HCT116 (cell line): ENCODE measurements around the gene SLC35F2. TPM values are rescaled to one million over a fixed set of nuclear protein-coding genes. Genes with fewer than 3 reads are reported as not detected.

Experiments
- ATAC-seq: fragments of 200-7000 bp; cut with Tn5 transposase; 2 replicates; pipeline ENCODE4 v1.9.1; 2020; ENCODE audit warnings: mild to moderate bottlenecking, moderate library complexity
- BruUV-seq: library from RNA; stranded (reverse); fragments of 400-500 nt; replicated peaks from 2 replicates; lab custom pipeline; 2021; lab: Mats Ljungman, UMichigan
- CTCF ChIA-PET: fragments of 300-600 bp; sonication (Branson Sonifier 250); formaldehyde crosslinking; loops from one replicate; lab custom pipeline; 2021; ENCODE audit warnings: antibody characterized with exemption; lab: Charles Lee
- POLR2A ChIA-PET: fragments of 300-600, 350-600 bp; sonication (Branson Sonifier 250); formaldehyde crosslinking; loops from one replicate; lab custom pipeline; 2021; ENCODE audit warnings: antibody characterized with exemption; lab: Charles Lee
- RAD21 ChIA-PET, 2 experiments: fragments of 300-600 bp; sonication (Branson Sonifier 250); formaldehyde crosslinking; loops; one replicate each; lab custom pipeline; 2023; ENCODE audit warnings: low total read pairs in 2 of 2; ENCODE audit not compliant: uncharacterized antibody in 2 of 2, unreplicated experiment in 2 of 2, low non-redundant PET in 1 of 2; lab: Charles Lee
- DNase-seq: peaks from one replicate; pipeline ENCODE4 v3.0.0-alpha.2; 2010; ENCODE audit warnings: low read depth, low spot score
- H2AFZ ChIP-seq: fragments of 200-600 bp; shearing (Covaris generic), sonication (generic); 2 replicates; pipeline ENCODE4 v1.6.1; 2017; ENCODE audit warnings: low read depth, mixed run types, mixed read lengths, antibody characterized with exemption, low read length; ENCODE audit not compliant: poor library complexity, severe bottlenecking
- H3K27ac ChIP-seq: 2 replicates; pipeline ENCODE4 v1.5.1; 2012; ENCODE audit warnings: low read depth, low read length
- H3K27me3 ChIP-seq: fragments of 200-600 bp; sonication (generic); 2 replicates; pipeline ENCODE4 v1.6.1; 2016; ENCODE audit warnings: mixed run types, low read length, mixed read lengths; ENCODE audit not compliant: insufficient read depth
- H3K36me3 ChIP-seq, 2 experiments: fragments of 200-500 bp in 1 of 2; fragments of 200-600 bp in 1 of 2; sonication (Bioruptor generic) in 1 of 2; sonication (generic) in 1 of 2; 2 replicates each; pipeline versions ENCODE4 v1.5.1 to v1.6.1; 2014 to 2016; ENCODE audit warnings: low read length in 2 of 2, inconsistent platforms in 1 of 2, mixed read lengths in 1 of 2, mixed run types in 1 of 2; ENCODE audit not compliant: insufficient read depth in 2 of 2, control insufficient read depth in 1 of 2
- H3K4me1 ChIP-seq, 2 experiments: fragments of 200-600 bp in 1 of 2; sonication (generic) in 1 of 2; 2 replicates each; pipeline versions ENCODE4 v1.5.1 to v1.6.1; 2012 to 2017; ENCODE audit warnings: low read length in 2 of 2, inconsistent platforms in 1 of 2, mild to moderate bottlenecking in 1 of 2, mixed read lengths in 1 of 2, mixed run types in 1 of 2, moderate library complexity in 1 of 2; ENCODE audit not compliant: insufficient read depth in 2 of 2, control insufficient read depth in 1 of 2
- H3K4me2 ChIP-seq: fragments of 200-600 bp; sonication (generic); 2 replicates; pipeline ENCODE4 v1.6.1; 2017; ENCODE audit warnings: mixed run types, low read length, mixed read lengths
- H3K4me3 ChIP-seq, 2 experiments: fragments of 200-600 bp in 1 of 2; sonication (generic) in 1 of 2; replicated peaks in 1 of 2; 2 replicates each; pipeline ENCODE4 v1.5.1; 2011 to 2016; ENCODE audit warnings: low read length in 2 of 2, control low read depth in 1 of 2, low read depth in 1 of 2, mild to moderate bottlenecking in 1 of 2, mixed read lengths in 1 of 2, mixed run types in 1 of 2
- H3K79me2 ChIP-seq: fragments of 200-600 bp; sonication (generic); 2 replicates; pipeline ENCODE4 v1.6.1; 2017; ENCODE audit warnings: mild to moderate bottlenecking, mixed run types, low read length, moderate library complexity, mixed read lengths; ENCODE audit not compliant: insufficient read depth
- H3K9ac ChIP-seq: fragments of 200-600 bp; sonication (generic); 2 replicates; pipeline ENCODE4 v1.6.1; 2016; ENCODE audit warnings: low read length, mixed read lengths
- H3K9me2 ChIP-seq: fragments of 200-600 bp; sonication (generic), shearing (Covaris generic); 2 replicates; pipeline ENCODE4 v1.6.1; 2017; ENCODE audit warnings: mixed run types, mild to moderate bottlenecking, moderate library complexity; ENCODE audit not compliant: insufficient read depth
- H3K9me3 ChIP-seq, 2 experiments: fragments of 200-500 bp in 1 of 2; fragments of 200-600 bp in 1 of 2; sonication (Bioruptor generic) in 1 of 2; sonication (generic) in 1 of 2; 2 replicates each; pipeline ENCODE4 v1.6.1; 2014 to 2017; ENCODE audit warnings: low read length in 2 of 2, mixed read lengths in 2 of 2, inconsistent platforms in 1 of 2, low read depth in 1 of 2, mild to moderate bottlenecking in 1 of 2, mixed run types in 1 of 2, moderate library complexity in 1 of 2; ENCODE audit not compliant: control insufficient read depth in 1 of 2, insufficient read depth in 1 of 2
- H4K20me1 ChIP-seq: fragments of 200-600 bp; sonication (generic), shearing (Covaris generic); 2 replicates; pipeline ENCODE4 v1.6.1; 2017; ENCODE audit warnings: mixed run types, mild to moderate bottlenecking, moderate library complexity; ENCODE audit not compliant: insufficient read depth
- ATF3 ChIP-seq: IDR thresholded peaks from 2 replicates; pipeline ENCODE4 v1.6.1; 2012
- CBX3 ChIP-seq: IDR thresholded peaks from 2 replicates; pipeline ENCODE4 v1.6.1; 2012; ENCODE audit warnings: low read depth
- CEBPB ChIP-seq: IDR thresholded peaks from 2 replicates; pipeline ENCODE4 v1.6.1; 2012; ENCODE audit warnings: low read depth
- EZH2 ChIP-seq: fragments of 200-600 bp; sonication (generic); IDR thresholded peaks from 2 replicates; pipeline ENCODE4 v1.6.1; 2017; ENCODE audit warnings: antibody characterized with exemption, mixed run types
- EZH2phosphoT487 ChIP-seq: fragments of 200-600 bp; IDR thresholded peaks from 2 replicates; pipeline ENCODE4 v1.6.1; 2018; ENCODE audit warnings: antibody characterized with exemption, borderline replicate concordance
- MAX ChIP-seq: IDR thresholded peaks from 2 replicates; pipeline ENCODE4 v1.6.1; 2012
- POLR2AphosphoS5 ChIP-seq: IDR thresholded peaks from 2 replicates; pipeline ENCODE4 v1.6.1; 2011; ENCODE audit warnings: mild to moderate bottlenecking, low read depth, low read length, moderate library complexity
- SP1 ChIP-seq: IDR thresholded peaks from 2 replicates; pipeline ENCODE4 v1.6.1; 2012; ENCODE audit warnings: low read depth
- SRF ChIP-seq: IDR thresholded peaks from 2 replicates; pipeline ENCODE4 v1.6.1; 2012; ENCODE audit warnings: low read depth
- TCF7L2 ChIP-seq: IDR thresholded peaks from 2 replicates; pipeline ENCODE4 v1.7.0; 2011; ENCODE audit warnings: borderline replicate concordance, inconsistent platforms; ENCODE audit not compliant: insufficient read depth, insufficient read length; ENCODE audit errors: extremely low read depth
- YY1 ChIP-seq: IDR thresholded peaks from 2 replicates; pipeline ENCODE4 v1.6.1; 2011; ENCODE audit warnings: low read length, low read depth, moderate library complexity, mild to moderate bottlenecking; ENCODE audit not compliant: insufficient replicate concordance; ENCODE audit errors: extremely low read depth
- ZFX ChIP-seq: fragments of 450-650 bp; IDR thresholded peaks from 2 replicates; pipeline ENCODE4 v1.6.1; 2017
- intact Hi-C: fragments of 100-400 bp; cut with micrococcal nuclease; formaldehyde crosslinking; loops from 2 replicates; pipeline ENCODE4 v1.10.0; 2022
- total RNA-seq: library from RNA; stranded (reverse); gene quantifications from one replicate; pipeline ENCODE4 v1.2.1, GENCODE V29; 2021; ENCODE audit not compliant: unreplicated experiment

The SLC35F2 gene
- total RNA-seq, 1 experiment from 2014 or later, result 53.5 TPM

- no peak for TF ChIP-seq TCF7L2
- no peak for TF ChIP-seq SRF
- TF ChIP-seq ATF3, result no peak
- TF ChIP-seq CEBPB, result no peak
- no peak for TF ChIP-seq POLR2AphosphoS5
- TF ChIP-seq, all 23 proteins: peak for 0
Observed at GRCh38 chr11:107778839-107779517, 79.6 kb downstream of the SLC35F2 start (continued).

- Histone ChIP-seq H2AFZ (no peak overlapping the region), H3K4me2 (no peak overlapping the region), H3K9me3 (no peaks in the 10 kb centered on the region), H3K27ac (no peak overlapping the region), H3K4me1 (no peaks in the 10 kb centered on the region), H3K79me2 (no peaks in the 10 kb centered on the region), H3K27me3 (no peaks in the 10 kb centered on the region), H3K9me2 (no peaks in the 10 kb centered on the region), H4K20me1 (no peaks in the 10 kb centered on the region), H3K36me3 (no peaks in the 10 kb centered on the region), H3K9ac (no peak overlapping the region), H3K4me3 (no peak overlapping the region)
- DNase-seq (no peak), ATAC-seq (no peak)
- BruUV-seq, result no TSS peak
- intact Hi-C loops, result no loop called here
- ChIA-PET RAD21 (no interaction called here), CTCF (no interaction called here), POLR2A (no interaction called here)
- no peak for TF ChIP-seq MAX
- TF ChIP-seq EZH2phosphoT487, result no peak
- TF ChIP-seq YY1, result no peak
- TF ChIP-seq EZH2, result no peak
- TF ChIP-seq SP1, result no peak
- TF ChIP-seq CBX3, result no peak
- no peak for TF ChIP-seq ZFX
Observed at GRCh38 chr11:107777110-107777509, 81.5 kb downstream of the SLC35F2 start.
